ENCODE data around the gene EFHB.
"Not testable (repeated sequence)": the region's sequence is repeated elsewhere in the genome, so short reads cannot be mapped to it uniquely, and the experiment has no call there.

The EFHB gene

DNA sequence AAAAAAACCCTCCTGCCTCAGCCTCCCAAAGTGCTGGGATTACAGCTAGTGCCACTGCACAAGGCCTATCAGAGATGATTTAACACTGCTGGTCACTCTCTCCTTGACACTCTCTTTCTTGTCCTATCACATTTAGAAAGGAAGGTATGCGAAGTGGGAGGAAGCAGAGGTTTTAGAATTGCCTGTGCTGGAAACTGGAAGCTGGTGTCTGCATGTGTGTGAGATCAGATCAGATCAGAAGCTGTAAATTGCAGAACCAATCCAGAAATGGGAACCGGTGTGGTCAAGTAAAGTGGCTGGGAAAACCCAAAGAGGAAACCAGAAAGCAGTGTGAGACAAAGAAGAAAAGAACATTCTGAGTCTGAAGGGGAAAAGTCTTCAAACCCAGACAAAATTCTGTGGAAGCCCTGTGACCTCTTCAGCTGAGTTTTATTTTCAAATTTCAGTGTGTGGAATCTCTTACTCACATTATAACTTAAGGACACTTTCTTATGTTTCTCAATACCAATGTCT is 2.8 kb downstream of the EFHB start:
- FAIRE-seq: no peak

DNA sequence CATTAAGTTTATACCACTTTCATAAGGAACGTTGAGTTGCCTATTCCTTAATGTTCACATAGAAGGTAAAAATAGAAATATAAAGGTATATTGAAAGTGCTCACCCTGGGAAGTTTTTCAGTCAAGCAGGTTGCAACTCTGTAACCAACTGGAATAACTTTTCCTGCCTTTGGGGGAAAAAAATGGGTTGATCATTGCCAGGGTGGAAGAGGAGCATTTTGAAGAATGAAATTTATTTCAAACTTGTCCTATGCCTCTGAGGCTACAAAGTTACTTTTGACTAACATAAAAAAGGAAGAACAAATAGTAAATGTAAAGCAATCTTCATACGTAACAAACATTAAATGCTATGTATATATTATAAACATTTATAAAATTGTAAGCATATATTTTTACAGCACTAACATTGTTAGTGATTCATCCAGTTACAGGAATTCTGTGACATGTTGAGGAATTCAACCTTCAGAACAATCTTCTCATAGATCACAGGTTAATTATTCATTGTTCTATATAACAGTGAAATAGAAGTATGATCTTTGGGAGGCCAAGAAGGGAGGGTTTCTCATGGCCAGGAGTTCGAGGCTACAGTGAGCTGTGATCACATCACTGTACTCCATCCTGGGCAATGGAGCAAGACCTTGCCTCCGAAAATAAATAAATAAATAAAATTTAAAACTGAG is 13.5 kb downstream of the EFHB start:
- no peak for FAIRE-seq

GRCh38 chr3:19917167-19917566 is 16.9 kb downstream of the EFHB start:
- no peak for FAIRE-seq

DNA sequence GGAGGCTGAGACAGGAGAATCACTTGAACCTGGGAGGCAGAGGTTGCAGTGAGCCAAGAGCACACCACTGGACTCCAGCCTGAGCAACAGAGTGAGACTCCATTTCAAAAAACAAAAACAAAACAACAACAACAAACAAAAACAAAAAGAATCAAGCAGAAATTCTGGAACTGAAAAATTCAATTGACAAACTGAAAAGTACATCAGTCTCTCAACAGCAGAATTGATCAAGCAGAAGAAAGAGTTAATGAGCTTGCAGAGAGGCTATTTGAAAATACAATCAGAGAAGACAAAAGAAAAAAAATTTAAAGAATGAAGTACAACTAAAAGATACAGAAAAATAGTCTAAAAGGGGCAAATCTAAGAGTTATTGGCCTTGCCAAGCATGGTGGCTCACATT is 22.6 kb downstream of the EFHB start:
- FAIRE-seq: no peak

GRCh38 chr3:19907523-19907922 is 26.5 kb downstream of the EFHB start:
- FAIRE-seq: no peak

DNA sequence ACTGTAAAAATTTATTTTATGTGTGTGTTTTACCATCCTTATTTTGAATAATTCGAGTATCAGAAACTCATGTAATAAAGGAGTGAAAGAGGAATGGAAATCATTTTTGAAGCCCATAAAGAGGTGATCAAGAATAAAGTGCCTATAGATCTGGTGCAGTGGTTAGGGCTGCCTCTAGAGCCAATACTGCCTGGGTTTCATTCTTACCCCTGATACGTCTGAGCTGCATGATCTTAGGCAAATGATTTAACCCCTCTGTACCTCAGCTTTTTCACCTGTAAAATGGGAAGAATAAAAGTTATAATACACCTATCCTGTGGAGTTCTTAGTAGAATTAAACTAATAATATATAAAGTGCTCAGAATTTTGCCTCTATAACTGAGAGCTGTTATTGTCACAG is 30.4 kb downstream of the EFHB start:
- no peak for FAIRE-seq

DNA sequence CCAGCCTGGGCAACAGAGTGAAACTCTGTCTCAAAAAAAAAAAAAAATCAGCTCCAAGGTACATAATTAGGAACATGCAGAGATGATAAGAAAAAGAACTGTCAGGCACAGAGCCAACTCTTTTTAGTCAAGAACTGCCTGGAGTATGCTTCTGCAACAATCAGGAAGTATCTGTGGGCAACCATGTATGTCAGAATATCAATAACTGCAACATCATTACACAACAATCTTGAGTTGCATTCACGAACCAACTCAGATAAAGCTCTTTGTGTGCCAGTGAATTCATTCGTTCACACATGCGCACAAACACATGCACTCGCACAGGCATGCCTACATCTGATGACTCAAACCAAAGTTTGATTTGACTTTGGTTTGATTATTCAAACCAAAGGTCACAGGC is 32.1 kb downstream of the EFHB start:
- no peak for FAIRE-seq

- peak; percentile 55 for FAIRE-seq
Measured at GRCh38 chr3:19901337-19901736, 32.7 kb downstream of the EFHB start.

DNA sequence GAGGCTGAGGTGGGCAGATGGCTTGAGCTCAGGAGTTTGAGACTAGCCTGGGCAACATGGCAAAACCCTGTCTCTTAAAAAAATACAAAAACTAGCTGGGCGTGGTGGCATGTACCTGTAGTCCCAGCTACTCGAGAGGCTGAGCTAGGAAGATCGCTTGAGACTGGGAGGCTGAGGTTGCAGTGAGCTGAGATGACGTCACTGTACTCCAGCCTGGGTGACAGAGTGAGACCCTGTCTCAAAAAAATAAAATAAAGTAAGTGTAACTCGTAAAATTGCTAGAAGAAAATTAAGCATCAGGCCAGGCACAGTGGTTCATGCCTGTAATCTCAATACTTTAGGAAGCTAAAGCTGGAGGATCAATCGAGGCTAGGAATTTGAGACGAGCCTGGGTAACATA is 34.2 kb downstream of the EFHB start:
- not testable (repeated sequence) for FAIRE-seq

DNA sequence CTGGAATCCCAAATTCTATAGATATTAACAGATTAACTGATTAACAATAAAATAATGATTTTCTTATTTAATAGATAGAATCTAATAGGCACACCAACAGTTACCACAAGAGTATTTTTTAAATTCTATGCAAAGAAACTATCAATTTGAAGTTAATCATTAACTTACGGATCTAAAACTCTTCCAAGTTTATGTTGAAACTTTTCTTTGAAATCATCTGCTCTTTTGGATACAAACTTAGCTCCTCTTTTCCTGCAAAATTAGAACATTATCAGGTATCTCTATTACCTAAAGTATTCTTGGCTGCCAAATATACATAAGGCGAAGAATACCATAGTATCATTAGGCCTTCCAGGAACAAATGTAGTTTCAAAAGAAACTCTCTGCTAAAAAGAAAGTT is 34.8 kb downstream of the EFHB start:
- no peak for FAIRE-seq

DNA sequence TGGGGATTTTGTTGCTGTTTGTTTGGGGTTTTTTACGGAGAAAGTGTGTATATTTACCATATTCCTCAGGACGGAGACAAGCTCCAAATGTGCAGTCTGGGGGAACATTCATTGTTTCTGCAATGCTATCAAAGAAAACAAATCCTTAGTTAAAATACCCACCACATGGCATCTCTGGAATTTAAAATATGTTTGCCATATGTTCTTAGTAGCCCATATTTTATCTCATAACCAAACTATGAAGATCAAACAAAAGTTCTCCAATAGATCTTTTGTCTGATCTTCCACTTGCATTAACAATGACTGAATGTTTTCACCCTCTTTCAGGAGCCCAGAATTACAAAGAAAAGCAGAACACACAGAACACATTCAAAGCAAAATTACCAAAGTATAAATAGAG is 35.3 kb downstream of the EFHB start:
- FAIRE-seq: no peak

GRCh38 chr3:19891740-19892139 is 42.3 kb downstream of the EFHB start:
- FAIRE-seq: no peak

GRCh38 chr3:19888428-19889152 is 45.4 kb downstream of the EFHB start:
- FAIRE-seq: no peak

- not testable (repeated sequence) for FAIRE-seq
Measured at GRCh38 chr3:19887122-19887521, 46.9 kb downstream of the EFHB start.

- FAIRE-seq: no peak
Measured at GRCh38 chr3:19886404-19886803, 47.6 kb downstream of the EFHB start.

- no peak for FAIRE-seq
Measured at GRCh38 chr3:19885468-19885867, 48.5 kb downstream of the EFHB start.

DNA sequence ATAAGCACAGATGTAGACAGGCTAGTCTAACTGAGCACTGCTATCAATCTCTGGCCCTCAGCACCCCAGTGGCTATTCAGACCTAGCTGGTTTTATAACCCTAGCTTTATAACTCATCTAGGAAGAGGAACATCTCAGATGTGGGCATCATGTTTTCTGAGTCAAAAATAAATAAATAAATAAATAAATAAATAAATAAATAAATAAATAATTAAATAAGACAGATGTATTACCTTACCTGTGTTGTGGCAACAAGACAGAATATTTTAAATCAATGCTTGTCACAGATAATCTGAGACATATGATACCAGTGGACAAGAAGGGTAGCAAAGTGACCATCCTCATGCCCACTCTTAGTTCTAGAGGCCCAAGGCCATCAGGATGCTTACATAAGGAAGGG is 52.2 kb downstream of the EFHB start:
- FAIRE-seq: no peak

- FAIRE-seq: no peak
Measured at GRCh38 chr3:19881036-19881435, 53.0 kb downstream of the EFHB start.

DNA sequence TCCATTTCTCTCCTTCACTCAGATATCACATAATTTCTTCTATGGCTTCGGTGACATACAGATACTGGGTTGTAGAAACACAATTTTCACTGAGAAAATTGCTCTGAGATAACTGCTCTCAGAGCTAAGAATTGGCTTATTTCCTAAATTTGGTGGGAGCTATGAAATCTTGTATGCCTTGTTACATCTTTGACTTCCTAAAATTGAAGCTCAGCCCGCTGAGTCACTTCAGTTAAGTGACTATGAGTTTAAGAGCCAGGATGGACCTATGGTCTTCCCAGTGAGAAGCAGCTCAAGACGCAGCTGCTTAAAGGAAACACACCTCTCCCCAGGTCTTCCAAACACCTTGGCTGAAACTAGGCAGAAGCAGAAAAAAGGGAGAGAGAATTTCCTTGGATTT is 56.4 kb downstream of the EFHB start:
- FAIRE-seq: no peak

DNA sequence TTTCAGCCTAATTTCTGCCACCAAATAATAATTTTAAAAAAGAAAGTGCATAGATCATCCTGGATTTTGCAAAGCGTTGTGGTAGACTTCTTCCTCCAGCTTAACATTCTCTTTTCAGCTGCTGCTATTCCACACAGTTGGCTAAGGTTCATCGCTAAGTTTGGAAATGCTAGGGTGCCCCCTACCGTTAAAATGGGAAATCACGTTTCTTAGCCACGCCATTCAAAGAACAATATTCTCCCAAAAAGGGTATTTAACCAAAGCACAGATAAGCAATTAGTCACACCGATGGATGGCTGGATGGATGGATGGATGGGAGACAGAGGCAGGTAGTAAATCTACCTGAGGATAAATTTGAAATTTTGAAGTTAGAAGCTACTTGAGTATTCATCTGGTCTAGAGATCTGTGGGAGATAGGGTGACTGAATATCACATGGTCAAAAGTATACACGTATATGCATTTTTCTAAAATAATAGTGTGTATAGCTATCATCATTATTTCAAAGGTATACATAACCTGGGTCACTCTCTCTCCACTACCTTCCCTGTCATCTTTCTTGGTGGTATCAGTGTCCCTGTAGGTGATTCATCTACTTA is 67.2 kb downstream of the EFHB start:
- FAIRE-seq: no peak

DNA sequence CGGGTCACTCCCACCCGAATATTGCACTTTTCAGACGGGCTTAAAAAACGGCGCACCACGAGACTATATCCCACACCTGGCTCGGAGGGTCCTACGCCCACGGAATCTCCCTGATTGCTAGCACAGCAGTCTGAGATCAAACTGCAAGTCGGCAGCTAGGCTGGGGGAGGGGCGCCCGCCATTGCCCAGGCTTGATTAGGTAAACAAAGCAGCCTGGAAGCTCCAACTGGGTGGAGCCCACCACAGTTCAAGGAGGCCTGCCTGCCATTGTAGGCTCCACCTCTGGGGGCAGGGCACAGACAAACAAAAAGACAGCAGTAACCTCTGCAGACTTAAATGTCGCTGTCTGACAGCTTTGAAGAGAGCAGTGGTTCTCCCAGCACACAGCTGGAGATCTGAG is 78.7 kb downstream of the EFHB start:
- not testable (repeated sequence) for FAIRE-seq

DNA sequence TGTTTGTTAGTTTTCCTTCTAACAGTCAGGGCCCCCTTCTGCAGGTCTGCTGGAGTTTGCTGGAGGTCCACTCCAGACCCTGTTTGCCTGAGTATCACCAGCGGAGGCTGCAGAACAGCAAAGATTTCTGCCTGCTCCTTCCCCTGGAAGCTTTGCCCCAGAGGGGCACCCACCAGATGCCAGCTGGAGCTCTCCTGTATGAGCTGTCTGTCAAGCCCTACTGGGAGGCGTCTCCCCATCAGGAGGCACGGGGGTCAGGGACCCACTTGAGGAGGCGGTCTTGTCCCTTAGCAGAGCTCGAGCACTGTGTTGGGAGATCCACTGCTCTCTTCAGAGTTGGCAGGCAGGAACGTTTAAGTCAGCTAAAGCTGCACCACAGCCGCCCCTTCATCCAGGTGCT is 87.4 kb downstream of the EFHB start:
- FAIRE-seq: not testable (repeated sequence)
